GM21576 (cell line): ENCODE results near the gene NET1.
"Not testable (repeated sequence)": the region's sequence is repeated elsewhere in the genome, so short reads cannot be mapped to it uniquely, and the experiment has no call there.

ENCODE experiments used
- ATAC-seq: cut with Tn5 transposase; IDR thresholded peaks from one replicate; pipeline ENCODE4 v1.9.1; 2021; ENCODE audit warnings: mild to moderate bottlenecking, moderate library complexity; ENCODE audit not compliant: unreplicated experiment

The NET1 gene, protein sequence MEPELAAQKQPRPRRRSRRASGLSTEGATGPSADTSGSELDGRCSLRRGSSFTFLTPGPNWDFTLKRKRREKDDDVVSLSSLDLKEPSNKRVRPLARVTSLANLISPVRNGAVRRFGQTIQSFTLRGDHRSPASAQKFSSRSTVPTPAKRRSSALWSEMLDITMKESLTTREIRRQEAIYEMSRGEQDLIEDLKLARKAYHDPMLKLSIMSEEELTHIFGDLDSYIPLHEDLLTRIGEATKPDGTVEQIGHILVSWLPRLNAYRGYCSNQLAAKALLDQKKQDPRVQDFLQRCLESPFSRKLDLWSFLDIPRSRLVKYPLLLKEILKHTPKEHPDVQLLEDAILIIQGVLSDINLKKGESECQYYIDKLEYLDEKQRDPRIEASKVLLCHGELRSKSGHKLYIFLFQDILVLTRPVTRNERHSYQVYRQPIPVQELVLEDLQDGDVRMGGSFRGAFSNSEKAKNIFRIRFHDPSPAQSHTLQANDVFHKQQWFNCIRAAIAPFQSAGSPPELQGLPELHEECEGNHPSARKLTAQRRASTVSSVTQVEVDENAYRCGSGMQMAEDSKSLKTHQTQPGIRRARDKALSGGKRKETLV

DNA sequence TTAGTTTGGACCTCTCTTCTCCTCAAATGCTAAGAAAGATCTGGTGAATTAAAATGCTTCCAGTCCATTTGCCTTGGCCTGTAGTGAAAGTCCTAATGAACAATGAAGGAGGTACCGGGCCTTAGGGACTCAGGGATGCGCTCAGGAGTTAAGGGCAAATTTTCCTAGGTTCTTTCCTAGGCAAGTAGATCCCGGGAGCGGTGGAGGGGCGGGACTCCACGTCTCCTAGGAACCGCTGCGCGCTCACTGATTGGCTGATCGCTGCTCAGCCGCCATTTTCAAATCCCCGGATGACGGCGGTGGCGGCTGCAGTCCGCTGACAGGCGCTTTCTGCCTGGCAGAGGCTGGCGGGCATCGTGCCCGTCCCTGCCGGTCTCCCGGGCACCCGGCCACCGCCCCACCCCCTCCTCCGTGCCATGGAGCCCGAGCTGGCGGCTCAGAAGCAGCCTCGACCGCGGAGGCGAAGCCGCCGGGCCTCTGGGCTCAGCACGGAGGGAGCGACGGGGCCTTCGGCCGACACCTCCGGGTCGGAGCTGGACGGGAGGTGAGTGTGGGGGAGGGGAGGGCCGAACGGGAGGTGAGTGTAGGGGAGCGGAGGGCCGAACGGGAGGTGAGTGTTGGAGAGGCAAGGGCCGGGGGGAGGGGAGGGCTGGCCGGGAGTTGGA is at the start of gene NET1:
TSS of gene NET1 (plus strand) at position 281 of the 665 bp plus-strand sequence. CDS start at position 417, 136 bp downstream.
- ATAC-seq, result peak; percentile 95

DNA sequence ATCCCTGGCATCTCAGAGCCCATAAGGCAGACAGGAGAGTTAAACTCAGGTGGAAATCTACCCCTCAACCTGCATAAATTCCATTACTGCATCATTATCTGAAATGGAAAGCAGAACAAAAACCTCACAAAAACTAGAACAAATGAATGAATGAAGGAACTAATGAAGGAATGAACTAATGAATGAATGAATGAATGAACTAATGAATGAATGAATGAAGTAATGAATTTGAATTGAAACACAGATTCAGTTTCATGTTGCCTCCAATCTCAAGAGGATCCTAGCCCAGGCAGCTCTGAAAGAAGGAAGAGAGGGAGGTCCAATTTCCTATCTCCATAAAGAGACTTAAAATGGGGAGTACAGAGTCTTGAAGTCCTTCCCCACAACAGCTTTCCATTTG is 49.5 kb upstream of the NET1 start:
- ATAC-seq, result no peak

DNA sequence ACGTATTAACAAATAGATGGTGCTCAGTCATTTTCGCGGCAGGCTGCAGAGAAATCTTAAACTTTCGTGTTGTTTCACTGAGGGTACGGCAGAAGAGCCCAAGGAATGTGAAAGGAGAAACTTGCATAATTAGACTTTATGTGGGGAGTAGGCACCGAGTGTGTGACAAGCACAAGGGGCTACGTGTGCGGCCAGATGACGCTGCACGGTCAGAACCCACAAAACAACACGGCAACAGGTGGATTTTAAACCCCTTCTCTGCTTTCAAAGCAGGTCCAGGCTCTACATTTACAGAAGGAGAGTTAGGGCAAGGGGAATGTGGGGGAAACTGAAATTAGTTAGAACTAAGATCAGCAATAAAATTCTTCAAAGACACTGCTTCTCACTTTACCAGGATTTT is 48.0 kb upstream of the NET1 start:
- no peak for ATAC-seq

DNA sequence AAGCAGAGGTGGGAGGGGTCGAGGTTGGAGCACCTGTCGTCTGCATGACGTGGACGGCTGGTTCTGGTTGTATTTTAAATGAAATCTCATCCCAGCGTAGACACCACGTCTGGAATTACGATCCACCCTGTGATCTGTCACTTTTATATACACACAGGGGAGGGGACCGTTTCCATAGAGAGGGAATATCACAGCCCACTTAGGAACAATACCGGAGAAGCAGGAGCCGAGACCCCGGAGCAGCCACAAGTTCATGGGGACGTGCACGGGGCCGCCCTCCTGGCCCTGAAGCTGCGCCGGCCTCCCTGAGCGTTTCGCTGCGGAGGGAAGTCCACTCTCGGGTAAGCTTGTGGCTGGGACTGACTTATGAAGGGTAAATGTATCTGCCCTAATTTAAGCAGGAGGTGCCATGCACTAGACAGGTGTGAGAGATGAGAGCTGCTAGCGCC is 47.4 kb upstream of the NET1 start, which contains the start of gene UCN3:
TSS of gene UCN3 (plus strand) at position 77 of the 449 bp plus-strand sequence. CDS start 8,755 bp downstream, outside the sequence.
- ATAC-seq, result no peak

DNA sequence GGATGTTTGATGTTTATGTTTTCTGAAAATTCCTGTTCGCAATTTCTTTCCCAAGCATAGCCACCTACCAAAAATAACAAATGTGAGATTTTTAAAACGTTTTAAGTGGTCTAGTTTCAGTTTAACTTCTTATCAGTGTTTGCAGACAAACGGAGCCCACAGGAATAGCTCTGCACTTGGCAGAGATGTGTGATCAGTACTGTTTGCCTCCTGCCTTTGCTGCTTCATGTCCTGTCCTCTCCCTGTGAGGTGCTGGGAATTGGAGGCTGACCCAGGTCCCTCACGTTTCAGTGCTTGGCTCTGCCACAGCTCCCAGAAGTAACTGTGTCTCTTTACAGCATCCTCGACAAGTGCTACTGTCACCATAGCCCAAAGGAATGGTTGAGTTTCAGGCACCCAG is 46.4 kb upstream of the NET1 start:
- no peak for ATAC-seq

DNA sequence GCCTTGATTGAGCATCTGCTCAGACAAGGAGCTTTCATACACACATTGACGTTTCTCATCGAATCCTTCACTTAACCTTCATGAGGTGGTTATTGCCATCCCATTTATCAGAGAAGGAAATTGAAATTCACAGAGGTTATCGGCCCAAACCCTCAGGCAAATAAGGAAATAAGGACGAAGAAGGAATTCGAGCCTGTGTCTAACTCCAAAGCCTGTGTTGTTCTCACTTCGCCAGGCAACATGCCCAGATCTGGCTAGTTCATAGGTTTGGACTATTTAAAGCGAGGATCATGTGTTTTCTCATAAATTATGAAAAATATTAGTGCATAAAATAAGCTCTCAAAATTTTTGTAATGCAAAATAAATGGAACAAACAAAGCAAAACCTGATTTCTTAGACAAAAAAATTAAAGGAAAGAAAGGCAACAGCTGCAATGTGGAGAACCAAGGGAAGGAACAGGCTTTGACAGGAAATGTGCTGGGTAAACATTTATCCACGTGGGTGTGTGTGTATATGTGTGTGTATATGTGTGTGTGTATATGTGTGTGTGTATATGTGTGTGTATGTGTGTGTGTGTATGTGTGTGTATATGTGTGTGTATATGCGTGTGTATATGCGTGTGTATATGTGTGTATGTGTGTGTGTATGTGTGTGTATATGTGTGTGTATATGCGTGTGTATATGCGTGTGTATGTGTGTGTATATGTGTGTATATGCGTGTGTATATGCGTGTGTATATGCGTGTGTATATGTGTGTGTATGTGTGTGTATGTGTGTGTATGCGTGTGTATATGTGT is 42.8 kb upstream of the NET1 start:
- ATAC-seq, result no peak

DNA sequence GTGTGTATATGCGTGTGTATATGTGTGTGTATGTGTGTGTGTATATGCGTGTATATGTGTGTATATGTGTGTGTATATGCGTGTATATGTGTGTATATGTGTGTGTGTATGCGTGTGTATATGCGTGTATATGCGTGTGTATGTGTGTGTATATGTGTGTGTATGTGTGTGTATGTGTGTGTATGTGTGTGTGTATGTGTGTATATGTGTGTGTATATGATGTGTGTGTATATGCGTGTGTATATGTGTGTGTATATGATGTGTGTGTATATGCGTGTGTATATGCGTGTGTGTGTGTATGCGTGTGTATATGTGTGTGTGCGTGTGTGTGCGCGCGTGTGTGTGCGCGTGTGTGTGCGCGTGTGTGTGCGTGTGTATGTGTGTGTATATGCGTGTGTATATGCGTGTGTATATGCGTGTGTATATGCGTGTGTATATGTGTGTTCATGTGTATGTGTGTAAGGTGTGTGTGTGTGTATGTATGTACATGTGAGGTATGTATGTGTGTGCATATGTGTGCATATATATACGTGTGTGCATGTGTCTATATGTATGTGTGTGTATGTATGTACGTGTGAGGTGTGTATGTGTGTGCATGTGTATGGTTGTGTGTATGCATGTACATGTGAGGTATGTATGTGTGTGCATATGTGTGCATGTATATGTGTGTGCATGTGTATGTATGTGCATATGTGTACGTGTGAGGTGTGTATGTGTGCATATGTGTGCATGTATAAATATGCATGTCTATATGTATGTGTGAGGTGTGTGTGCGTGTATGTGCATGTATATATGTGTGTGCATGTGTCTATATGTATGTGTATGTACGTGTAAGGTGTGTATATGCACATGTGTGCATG is 41.6 kb upstream of the NET1 start:
- ATAC-seq, result no peak

DNA sequence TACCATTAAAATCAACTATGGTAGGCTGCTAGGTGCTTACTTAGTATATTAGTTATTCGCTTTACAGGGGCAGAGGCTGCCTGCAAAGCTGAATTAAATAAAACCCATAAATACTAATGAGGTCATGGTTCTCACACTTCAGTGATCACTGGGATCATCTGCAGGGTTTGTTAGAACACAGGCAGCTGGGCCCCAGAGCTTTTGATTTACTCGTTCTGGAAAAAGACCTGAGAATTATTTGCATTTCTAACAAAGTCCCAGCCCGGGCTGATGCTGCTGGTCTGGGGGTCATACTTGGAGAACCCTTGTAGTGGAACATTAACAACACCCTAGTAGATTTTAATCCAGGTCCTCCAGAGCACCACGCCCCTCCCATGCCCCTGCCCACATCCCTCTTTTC is 39.0 kb upstream of the NET1 start:
- no peak for ATAC-seq

DNA sequence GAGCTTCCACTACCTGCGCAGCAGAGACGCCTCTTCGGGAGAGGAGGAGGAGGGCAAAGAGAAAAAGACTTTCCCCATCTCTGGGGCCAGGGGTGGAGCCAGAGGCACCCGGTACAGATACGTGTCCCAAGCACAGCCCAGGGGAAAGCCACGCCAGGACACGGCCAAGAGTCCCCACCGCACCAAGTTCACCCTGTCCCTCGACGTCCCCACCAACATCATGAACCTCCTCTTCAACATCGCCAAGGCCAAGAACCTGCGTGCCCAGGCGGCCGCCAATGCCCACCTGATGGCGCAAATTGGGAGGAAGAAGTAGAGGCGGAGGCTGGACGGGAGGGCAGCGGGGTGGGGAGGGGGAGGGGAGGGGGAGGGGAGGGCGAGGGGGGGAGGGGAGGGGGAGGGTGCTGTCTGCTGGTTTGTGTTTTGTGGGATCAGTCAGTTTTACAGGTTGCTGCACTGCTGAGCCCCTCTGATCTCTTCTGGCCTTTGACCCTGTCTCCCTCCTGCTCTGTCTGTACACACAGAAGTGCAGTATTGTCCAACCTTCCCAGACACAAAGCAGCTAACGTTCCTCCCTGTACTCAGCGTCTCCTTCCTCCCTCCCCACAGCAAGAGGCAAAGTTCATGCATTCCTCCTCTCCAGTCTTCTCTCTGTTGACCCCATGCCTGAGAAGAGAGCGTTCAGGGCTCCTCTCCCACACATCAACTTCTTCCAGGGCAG is 38.3 kb upstream of the NET1 start:
- no peak for ATAC-seq

DNA sequence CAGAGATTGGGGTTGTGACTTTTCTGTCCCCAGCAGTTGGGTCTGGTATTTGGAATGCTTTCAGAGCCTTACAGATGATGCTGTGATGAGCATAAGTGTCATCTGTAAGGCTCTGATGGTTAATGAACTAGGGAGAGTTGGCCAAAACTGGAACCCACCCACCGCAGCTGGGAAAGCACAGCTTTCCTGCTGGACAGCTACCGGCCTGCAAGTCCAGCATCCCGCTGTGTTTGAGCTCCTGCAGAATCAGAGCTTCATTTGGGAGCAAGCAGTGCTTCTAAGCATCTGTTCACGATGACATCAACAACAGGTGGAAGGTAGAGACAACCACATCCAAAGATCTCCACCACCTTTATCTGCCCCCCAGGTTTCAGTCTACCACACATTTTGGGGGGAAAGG is 35.9 kb upstream of the NET1 start:
- no peak for ATAC-seq

DNA sequence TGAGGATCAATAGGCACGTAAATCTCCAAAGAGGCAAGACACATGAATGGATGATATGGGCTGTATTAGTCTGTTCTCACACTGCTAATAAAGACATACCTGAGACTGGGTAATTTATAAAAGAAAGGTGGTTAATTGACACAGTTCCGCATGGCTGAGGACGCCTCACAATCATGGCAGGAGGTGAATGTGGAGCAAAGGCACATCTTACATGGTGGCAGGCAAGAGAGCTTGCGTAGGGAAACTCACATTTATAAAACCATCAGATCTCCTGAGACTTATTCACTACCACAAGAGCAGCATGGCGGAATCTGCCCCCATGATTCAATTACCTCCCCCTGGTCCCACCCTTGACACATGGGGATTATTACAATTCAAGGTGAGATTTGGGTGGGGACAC is 33.2 kb upstream of the NET1 start:
- not testable (repeated sequence) for ATAC-seq

DNA sequence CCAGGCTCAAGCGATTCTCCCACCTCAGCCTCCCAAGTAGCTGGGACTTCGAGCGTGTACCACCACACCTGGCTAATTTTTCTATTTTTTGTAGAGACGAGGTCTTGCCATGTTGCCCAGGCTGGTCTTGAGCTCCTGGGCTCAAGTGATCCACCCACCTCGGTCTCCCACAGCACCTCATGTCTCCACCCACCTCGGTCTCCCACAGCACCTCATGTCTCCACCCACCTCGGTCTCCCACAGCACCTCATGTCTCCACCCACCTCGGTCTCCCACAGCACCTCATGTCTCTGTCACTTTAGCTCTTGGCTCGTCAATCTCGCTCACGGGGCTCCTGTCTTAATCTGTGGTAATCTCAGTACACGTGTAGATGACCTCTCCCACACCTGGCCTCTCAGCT is 32.0 kb upstream of the NET1 start:
- ATAC-seq, result not testable (repeated sequence)

DNA sequence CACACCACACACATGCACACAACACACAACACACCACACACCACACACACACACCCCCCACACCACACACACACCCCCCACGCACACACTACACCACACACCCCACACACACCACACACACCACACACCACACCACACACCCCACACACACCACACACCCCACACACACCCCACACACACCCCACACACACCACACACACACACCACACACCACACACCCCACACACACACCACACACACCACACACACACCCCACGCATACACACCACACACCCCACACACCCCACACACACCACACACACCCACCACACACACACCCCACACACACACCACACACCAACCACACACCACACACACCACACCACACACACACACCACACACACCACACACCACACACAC is 31.2 kb upstream of the NET1 start:
- no peak for ATAC-seq

DNA sequence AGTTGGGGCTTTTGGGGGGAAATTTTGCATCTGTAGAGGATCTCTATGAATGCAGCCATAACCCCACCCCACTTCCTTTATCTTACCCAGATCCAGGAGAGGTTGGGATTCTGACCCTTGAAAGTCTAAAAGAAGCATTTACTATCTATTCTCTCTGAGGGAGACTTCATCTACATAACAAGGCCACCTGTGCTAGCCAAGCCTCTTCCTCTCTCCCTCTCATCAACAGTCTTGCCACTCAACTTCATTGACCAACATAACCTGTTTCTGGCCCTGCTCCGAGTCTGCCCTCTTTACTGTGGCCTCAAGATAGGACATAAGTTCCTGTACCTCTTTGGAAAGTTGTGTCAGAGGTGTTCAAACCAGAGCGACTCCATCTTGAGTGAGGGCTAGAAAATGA is 27.1 kb upstream of the NET1 start:
- no peak for ATAC-seq

DNA sequence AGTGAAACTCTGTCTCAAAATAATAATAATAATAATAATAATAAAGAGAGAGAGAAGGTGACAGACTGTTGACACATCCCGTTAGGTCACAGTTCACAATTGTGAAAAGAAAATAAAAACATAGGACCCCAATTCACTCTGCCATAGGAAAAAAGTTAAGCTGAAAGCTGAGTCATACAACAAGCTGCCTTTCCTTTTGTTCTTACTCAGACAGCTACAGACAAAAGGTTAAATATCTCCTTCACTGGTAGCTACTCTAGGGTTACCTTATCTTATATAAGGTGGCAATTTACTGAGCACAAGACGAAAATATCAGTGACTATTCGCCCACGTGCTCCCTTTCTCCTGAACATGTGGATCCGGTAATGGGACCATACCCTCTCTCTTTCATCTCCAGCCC is 25.2 kb upstream of the NET1 start:
- ATAC-seq, result no peak

DNA sequence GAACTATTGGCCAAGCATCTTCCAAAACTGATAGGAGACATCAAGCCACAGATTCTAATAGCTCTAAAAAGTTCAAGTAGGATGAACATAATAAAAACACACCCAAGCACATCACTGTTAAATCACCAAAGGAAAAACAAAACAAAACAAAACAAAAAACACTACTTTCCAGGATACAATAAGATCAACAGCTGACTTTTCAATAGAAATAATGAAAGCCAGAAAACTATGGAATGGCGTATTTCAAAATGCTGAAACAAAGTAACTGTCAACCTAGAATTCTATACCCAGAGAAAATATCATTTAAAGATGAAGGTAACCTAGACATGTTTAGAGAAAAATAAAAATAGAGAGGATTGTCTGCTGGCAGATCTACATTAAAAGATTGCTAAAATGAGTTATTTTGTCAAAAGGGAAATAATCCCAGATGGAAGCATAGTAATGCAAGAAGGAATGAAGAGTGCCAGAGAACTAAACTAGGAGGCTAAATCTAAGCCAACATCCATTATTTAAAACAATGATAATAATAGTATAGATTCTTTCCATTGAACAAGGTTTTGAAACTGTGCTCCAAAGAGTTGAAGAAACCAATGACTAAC is 21.7 kb upstream of the NET1 start:
- no peak for ATAC-seq

DNA sequence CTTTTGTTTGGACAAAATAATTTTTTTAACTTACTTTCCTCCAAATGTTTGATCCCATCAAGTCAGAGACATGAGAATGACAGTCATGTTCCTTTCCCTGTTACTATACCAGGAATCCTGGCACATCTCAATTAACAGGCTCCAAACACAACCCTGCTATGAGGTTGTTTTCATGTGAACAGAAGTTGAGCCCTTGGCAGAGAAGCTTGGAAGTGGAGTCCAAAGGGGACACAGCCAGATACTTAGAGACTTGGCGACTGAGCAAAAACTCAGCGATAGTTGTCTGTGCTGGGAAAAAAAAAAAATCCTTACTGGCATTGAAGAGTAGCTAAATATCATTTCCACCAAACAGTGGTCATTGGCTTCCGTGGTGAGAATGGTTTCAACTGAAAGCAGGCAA is 20.6 kb upstream of the NET1 start:
- no peak for ATAC-seq

DNA sequence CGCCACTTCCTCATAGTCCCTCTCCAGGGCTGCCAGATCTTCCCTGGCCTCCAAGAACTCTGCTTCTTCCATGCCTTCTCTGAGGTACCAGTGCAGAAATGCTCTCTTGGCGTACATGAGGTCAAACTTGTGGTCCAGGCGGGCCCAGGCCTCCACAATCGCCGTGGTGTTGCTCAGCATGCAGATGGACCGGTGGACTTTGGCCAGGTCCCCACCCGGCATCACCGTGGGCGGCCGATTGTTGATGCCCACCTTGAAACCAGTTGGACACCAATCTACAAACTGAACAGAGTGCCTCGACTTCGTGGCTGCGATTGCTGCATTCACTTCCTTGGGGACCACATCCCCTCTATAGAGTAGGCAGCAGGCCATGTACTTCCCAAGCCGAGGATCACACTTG is 18.8 kb upstream of the NET1 start:
- no peak for ATAC-seq

DNA sequence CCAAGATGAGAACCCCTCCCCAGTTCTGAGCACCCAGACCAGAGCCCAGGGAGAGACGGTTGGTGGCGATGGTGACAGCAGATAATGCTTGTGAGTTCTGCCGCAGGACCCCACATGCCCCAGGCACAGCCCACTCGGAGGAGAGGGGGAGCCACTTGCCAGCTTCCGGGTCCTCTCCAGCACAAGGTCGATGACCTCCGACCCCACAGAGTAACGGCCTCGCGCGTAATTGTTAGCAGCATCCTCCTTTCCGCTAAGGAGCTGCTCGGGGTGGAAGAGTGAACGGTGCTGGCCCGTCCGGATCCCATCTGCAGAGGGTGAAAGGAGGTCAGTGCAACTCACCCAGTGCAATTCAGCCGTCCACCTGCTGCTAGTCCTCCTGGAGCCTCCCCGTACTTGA is 17.2 kb upstream of the NET1 start:
- no peak for ATAC-seq
